NK-92 treated with Interleukin-12 subunit alpha and Interleukin-12 subunit beta, amount 100 ng/mL, for 24 hours (cell line): ENCODE data around the gene DCLK1.

Experiments used
- DNase-seq: peaks from one replicate; lab custom pipeline; 2025; lab: John Stamatoyannopoulos, UW

DCLK1 gene

GRCh38 chr13:35860661-35861060 is 270.5 kb downstream of the DCLK1 start:
- no peak for DNase-seq

GRCh38 chr13:35859981-35860380 is 271.2 kb downstream of the DCLK1 start:
- no peak for DNase-seq

- no peak for DNase-seq
Measured at GRCh38 chr13:35858665-35859064, 272.5 kb downstream of the DCLK1 start.

GRCh38 chr13:35857769-35858168 is 273.4 kb downstream of the DCLK1 start:
- no peak for DNase-seq

- no peak for DNase-seq
Measured at GRCh38 chr13:35856721-35857364, 274.3 kb downstream of the DCLK1 start.

- no peak for DNase-seq
Measured at GRCh38 chr13:35856084-35856483, 275.1 kb downstream of the DCLK1 start.

GRCh38 chr13:35855531-35856019 is 275.6 kb downstream of the DCLK1 start:
- DNase-seq: peak; percentile 48

- no peak for DNase-seq
Measured at GRCh38 chr13:35854286-35854685, 276.9 kb downstream of the DCLK1 start.

GRCh38 chr13:35851881-35852280 is 279.3 kb downstream of the DCLK1 start:
- no peak for DNase-seq

GRCh38 chr13:35851356-35851755 is 279.8 kb downstream of the DCLK1 start:
- DNase-seq: no peak

GRCh38 chr13:35850569-35850968 is 280.6 kb downstream of the DCLK1 start:
- no peak for DNase-seq

GRCh38 chr13:35849256-35849644 is 281.9 kb downstream of the DCLK1 start:
- DNase-seq: no peak

GRCh38 chr13:35848336-35849255 is 282.6 kb downstream of the DCLK1 start:
- DNase-seq: no peak

GRCh38 chr13:35843272-35843671 is 287.9 kb downstream of the DCLK1 start:
- no peak for DNase-seq

- no peak for DNase-seq
Measured at GRCh38 chr13:35841060-35841521, 290.1 kb downstream of the DCLK1 start.

GRCh38 chr13:35839806-35840205 is 291.4 kb downstream of the DCLK1 start:
- DNase-seq: no peak

- no peak for DNase-seq
Measured at GRCh38 chr13:35838356-35838755, 292.8 kb downstream of the DCLK1 start.

GRCh38 chr13:35836446-35836845 is 294.7 kb downstream of the DCLK1 start:
- DNase-seq: no peak

- no peak for DNase-seq
Measured at GRCh38 chr13:35835989-35836388, 295.2 kb downstream of the DCLK1 start.

- DNase-seq: no peak
Measured at GRCh38 chr13:35833608-35834275, 297.4 kb downstream of the DCLK1 start.

GRCh38 chr13:35833031-35833430 is 298.2 kb downstream of the DCLK1 start:
- no peak for DNase-seq

- DNase-seq: no peak
Measured at GRCh38 chr13:35832551-35832950, 298.6 kb downstream of the DCLK1 start.
